GM19455 (cell line): Measurements from ENCODE around the gene KRT3.

ENCODE experiments used
- ATAC-seq: cut with Tn5 transposase; IDR thresholded peaks from one replicate; pipeline ENCODE4 v1.9.1; 2021; ENCODE audit not compliant: unreplicated experiment

Gene KRT3

GRCh38 chr12:52827499-52828090 lies 31.7 kb upstream of the KRT3 start:
- no peak for ATAC-seq

- ATAC-seq, result no peak
Measured at GRCh38 chr12:52826611-52827498, 30.9 kb upstream of the KRT3 start.

- ATAC-seq, result no peak
Measured at GRCh38 chr12:52825961-52826360, 30.0 kb upstream of the KRT3 start.

DNA sequence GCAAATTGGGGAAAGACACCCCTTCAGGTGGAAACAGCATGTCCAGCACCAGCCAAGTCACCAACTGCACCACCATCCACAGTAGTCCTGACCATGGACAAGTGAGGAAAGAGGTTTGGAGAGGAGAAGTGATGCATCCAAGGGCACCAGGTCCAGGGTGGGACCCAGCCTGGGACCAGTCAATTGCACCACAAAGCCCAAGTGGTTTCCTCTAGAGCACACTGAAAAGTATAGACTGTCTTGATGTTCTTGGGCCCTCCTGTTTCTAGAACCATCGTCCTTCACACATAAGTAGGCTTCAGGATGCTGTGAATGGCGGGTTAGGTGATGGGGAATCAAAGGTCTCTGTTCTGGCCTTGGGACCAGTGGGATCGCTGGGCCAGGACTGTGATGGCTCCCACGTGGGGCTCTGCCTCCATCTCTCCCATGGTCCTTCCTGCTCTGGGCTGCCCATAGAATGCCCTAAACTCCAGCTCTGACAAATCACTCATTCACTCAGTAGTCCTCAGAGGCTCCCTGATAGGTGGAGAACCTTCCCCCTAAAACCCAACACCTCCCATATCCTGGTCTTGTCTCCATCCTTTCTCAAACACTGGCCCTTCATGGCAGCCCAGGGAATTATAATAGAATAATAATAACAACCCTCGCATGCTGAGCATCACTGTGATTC lies 29.0 kb upstream of the KRT3 start:
- ATAC-seq, result no peak

GRCh38 chr12:52823761-52824450 lies 28.0 kb upstream of the KRT3 start:
- ATAC-seq, result no peak

- ATAC-seq, result no peak
Measured at GRCh38 chr12:52822771-52823510, 27.0 kb upstream of the KRT3 start.

GRCh38 chr12:52821826-52822660 lies 26.1 kb upstream of the KRT3 start:
- ATAC-seq, result no peak

GRCh38 chr12:52821071-52821730 lies 25.3 kb upstream of the KRT3 start:
- no peak for ATAC-seq

DNA sequence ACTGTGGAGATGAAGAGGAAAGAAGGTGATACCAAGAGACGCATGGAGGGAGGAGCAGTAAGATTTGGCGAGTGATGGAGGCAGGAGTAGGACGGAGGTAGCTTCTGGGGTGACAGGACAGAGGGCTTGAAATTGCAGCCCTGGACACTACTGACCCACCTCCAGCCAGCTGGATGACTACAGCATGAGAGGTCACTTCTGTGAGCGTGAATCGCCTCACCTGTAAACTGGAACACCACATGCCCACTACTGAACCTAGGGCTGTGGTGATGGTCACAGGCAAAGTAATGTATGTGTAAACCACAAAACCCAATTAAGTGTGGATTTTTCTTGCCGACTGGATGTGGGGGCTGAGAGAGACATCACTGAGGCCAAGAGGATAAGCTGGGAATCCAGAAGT lies 24.6 kb upstream of the KRT3 start:
- ATAC-seq, result no peak

- no peak for ATAC-seq
Measured at GRCh38 chr12:52819731-52820510, 24.0 kb upstream of the KRT3 start.

- ATAC-seq, result no peak
Measured at GRCh38 chr12:52818887-52819420, 23.0 kb upstream of the KRT3 start.

DNA sequence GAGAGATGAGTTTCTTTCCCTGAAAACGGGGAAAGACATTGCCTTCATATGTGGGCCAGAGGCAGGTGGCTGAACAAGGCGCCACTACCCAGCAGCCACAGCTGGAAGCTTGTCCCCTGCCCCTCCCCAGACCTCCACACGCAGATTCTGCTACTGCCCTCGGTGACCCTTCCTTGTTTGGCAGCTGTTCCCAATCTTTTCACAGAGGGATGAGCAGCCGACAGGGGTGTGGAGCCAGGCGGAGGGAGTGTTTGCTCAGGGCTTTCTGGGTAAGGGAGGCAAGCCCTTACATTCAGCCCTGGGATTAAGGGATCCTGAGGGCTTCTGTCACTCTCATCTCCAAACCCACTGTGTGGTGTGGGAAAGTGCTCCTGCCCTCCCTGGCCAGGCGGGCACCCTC lies 22.5 kb upstream of the KRT3 start:
- ATAC-seq, result no peak

DNA sequence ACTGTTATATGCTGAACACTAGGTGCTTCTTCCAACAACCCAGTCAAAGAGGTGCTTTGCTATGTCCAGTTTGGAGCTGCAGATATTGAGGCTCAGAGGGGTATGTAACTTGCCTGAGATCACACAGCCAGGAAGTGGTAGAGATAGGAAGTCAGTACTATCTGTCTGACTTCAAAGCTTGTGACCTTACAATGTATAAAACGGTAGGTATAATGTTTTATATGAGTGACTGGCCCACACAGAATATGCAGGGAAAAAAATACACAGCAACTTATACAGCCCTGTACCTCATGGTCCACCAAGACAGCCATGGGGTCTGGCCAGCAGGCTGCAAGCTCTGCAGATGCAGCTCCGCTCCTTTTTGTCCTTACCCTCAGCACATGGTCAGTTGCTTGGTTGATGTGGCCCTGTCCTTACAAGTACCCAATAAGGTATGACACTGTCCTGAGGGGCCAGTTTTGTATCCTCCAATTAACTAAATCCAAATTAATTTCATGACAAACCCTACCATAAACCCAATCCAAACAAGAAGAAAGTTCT lies 21.9 kb upstream of the KRT3 start:
- ATAC-seq, result no peak

- ATAC-seq, result no peak
Measured at GRCh38 chr12:52817003-52817698, 21.2 kb upstream of the KRT3 start.

- no peak for ATAC-seq
Measured at GRCh38 chr12:52815676-52816588, 20.0 kb upstream of the KRT3 start.

DNA sequence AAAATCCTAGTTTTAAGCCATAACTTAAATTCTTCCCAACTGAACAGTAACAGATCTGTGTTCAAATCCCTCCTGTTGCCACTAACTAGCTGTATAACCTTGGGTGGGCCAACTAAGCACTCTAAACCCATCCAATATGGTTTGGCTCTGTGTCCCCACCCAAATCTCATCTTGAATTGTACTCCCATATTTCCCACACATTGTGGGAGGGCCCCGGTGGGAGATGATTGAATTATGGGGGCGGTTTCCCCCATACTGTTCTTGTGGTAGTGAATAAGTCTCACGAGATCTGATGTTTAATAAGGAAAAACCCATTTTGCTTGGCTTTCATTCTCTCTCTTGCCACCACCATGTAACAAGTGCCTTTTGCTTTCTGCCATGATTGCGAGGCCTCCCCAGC lies 19.2 kb upstream of the KRT3 start:
- ATAC-seq, result no peak
